Measurements from ENCODE around the gene TTLL8. TPM values are rescaled to one million over a fixed set of nuclear protein-coding genes. Genes with fewer than 3 reads are reported as not detected.

The TTLL8 gene
- total RNA-seq, 1 experiment from 2014 or later: not detected

DNA sequence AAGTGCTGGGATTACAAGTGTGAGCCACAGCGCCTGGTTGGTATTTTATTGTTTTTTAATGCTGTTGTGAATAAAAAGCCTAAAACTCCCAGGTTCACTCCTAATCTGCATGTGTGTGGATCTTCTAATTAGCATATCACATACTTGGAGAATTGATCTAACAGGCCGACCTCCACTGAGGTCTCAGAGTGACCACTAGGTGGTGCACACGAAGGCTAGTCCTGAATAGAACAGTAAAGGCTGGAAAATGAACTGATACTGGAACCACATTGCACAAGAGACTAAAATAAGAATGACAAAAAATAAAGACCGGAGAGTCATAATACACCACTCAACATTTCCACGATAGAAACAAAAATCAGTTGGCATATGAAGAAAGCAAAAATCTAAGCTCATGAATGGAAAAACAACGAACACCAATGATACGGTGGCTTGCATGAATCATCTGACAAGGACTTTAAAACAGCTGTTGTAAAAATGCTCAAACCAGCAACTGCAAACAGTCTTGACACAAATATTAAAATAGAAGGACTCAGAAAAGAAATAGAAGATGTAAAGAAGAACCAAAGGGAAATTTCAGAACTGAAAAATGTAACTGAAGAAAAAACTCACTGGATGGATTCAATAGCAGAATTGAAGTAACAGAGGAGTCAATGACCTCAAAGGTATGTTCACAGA lies 78.4 kb downstream of the TTLL8 start:
- no peak overlapping the region for H3K4me3 Mint-ChIP-seq
- peaks cover 8% of the 10 kb centered on the region for H3K9me3 Mint-ChIP-seq
- H3K36me3 Mint-ChIP-seq: peaks cover 7% of the 10 kb centered on the region
- no peak for TF ChIP-seq HMGA2 (CRISPR knock-in tag; IDR thresholded peaks at IDR 0.05)
- TF ChIP-seq, protein P1, sequence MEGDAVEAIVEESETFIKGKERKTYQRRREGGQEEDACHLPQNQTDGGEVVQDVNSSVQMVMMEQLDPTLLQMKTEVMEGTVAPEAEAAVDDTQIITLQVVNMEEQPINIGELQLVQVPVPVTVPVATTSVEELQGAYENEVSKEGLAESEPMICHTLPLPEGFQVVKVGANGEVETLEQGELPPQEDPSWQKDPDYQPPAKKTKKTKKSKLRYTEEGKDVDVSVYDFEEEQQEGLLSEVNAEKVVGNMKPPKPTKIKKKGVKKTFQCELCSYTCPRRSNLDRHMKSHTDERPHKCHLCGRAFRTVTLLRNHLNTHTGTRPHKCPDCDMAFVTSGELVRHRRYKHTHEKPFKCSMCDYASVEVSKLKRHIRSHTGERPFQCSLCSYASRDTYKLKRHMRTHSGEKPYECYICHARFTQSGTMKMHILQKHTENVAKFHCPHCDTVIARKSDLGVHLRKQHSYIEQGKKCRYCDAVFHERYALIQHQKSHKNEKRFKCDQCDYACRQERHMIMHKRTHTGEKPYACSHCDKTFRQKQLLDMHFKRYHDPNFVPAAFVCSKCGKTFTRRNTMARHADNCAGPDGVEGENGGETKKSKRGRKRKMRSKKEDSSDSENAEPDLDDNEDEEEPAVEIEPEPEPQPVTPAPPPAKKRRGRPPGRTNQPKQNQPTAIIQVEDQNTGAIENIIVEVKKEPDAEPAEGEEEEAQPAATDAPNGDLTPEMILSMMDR (IDR thresholded peaks at IDR 0.05): peak; percentile 39; the same call in 1 of the 2 replicates
- no peak overlapping the region for H3K27ac Mint-ChIP-seq
- peaks cover 3% of the 10 kb centered on the region; the same call in 1 of the 2 replicates for H3K4me1 Mint-ChIP-seq
- POLR2A ChIA-PET: no interaction called here
- CTCF ChIA-PET: interaction anchor here (0.7 to 6.8 kb wide), 6 partner anchors 11 to 77 kb away, joined by 3 to 62 read pairs (median 4); no protein-coding TSS in a partner anchor
- DNase-seq (ENCODE audit: low spot score): peak; percentile 53
- ATAC-seq: peak; percentile 82
- H3K27me3 Mint-ChIP-seq (ENCODE audit: low read depth): peaks cover 22% of the 10 kb centered on the region

DNA sequence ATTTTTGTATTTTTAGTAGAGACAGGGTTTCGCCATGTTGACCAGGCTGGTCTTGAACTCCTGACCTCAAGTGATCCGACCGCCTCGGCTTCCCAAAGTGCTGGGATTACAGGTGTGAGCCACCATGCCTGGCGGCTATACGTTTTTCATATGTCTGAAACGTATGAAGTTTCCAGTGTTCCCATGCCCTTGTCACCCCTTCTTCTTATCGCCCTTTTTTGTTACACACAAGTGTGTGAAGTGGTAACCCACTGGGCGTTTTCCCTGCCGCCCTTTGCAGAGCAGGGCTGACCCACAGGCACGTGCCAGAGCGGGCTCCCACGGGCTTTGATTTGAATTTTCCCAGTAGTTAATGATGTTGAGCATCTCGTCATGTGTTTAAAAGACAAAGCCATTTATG lies 80.5 kb downstream of the TTLL8 start:
- ATAC-seq: no peak
- no peak overlapping the region for H3K27ac Mint-ChIP-seq
- H3K27me3 Mint-ChIP-seq (ENCODE audit: low read depth): peaks cover 11% of the 10 kb centered on the region
- no peak for DNase-seq (ENCODE audit: low spot score)
- no peak overlapping the region for H3K4me3 Mint-ChIP-seq
- no peak for TF ChIP-seq NR2C2 (CRISPR knock-in tag; IDR thresholded peaks at IDR 0.05)
- TF ChIP-seq, protein P2, sequence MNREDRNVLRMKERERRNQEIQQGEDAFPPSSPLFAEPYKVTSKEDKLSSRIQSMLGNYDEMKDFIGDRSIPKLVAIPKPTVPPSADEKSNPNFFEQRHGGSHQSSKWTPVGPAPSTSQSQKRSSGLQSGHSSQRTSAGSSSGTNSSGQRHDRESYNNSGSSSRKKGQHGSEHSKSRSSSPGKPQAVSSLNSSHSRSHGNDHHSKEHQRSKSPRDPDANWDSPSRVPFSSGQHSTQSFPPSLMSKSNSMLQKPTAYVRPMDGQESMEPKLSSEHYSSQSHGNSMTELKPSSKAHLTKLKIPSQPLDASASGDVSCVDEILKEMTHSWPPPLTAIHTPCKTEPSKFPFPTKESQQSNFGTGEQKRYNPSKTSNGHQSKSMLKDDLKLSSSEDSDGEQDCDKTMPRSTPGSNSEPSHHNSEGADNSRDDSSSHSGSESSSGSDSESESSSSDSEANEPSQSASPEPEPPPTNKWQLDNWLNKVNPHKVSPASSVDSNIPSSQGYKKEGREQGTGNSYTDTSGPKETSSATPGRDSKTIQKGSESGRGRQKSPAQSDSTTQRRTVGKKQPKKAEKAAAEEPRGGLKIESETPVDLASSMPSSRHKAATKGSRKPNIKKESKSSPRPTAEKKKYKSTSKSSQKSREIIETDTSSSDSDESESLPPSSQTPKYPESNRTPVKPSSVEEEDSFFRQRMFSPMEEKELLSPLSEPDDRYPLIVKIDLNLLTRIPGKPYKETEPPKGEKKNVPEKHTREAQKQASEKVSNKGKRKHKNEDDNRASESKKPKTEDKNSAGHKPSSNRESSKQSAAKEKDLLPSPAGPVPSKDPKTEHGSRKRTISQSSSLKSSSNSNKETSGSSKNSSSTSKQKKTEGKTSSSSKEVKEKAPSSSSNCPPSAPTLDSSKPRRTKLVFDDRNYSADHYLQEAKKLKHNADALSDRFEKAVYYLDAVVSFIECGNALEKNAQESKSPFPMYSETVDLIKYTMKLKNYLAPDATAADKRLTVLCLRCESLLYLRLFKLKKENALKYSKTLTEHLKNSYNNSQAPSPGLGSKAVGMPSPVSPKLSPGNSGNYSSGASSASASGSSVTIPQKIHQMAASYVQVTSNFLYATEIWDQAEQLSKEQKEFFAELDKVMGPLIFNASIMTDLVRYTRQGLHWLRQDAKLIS (CRISPR knock-in tag; IDR thresholded peaks at IDR 0.05; ENCODE audit: borderline replicate concordance): no peak
- TF ChIP-seq, protein P3, sequence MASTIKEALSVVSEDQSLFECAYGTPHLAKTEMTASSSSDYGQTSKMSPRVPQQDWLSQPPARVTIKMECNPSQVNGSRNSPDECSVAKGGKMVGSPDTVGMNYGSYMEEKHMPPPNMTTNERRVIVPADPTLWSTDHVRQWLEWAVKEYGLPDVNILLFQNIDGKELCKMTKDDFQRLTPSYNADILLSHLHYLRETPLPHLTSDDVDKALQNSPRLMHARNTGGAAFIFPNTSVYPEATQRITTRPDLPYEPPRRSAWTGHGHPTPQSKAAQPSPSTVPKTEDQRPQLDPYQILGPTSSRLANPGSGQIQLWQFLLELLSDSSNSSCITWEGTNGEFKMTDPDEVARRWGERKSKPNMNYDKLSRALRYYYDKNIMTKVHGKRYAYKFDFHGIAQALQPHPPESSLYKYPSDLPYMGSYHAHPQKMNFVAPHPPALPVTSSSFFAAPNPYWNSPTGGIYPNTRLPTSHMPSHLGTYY (CRISPR knock-in tag; IDR thresholded peaks at IDR 0.05): no peak
- TF ChIP-seq, protein P4, sequence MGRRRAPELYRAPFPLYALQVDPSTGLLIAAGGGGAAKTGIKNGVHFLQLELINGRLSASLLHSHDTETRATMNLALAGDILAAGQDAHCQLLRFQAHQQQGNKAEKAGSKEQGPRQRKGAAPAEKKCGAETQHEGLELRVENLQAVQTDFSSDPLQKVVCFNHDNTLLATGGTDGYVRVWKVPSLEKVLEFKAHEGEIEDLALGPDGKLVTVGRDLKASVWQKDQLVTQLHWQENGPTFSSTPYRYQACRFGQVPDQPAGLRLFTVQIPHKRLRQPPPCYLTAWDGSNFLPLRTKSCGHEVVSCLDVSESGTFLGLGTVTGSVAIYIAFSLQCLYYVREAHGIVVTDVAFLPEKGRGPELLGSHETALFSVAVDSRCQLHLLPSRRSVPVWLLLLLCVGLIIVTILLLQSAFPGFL (CRISPR knock-in tag; IDR thresholded peaks at IDR 0.05; ENCODE audit: borderline replicate concordance): no peak
- no peaks in the 10 kb centered on the region for H3K4me1 Mint-ChIP-seq
- H3K36me3 Mint-ChIP-seq: peaks cover 7% of the 10 kb centered on the region
- ChIA-PET POLR2A (no interaction called here), CTCF (interaction anchor here (1.4 to 1.6 kb wide), 2 partner anchors 16 to 53 kb away, joined by 3 to 11 read pairs; no protein-coding TSS in a partner anchor)
- H3K9me3 Mint-ChIP-seq: peaks cover 8% of the 10 kb centered on the region

DNA sequence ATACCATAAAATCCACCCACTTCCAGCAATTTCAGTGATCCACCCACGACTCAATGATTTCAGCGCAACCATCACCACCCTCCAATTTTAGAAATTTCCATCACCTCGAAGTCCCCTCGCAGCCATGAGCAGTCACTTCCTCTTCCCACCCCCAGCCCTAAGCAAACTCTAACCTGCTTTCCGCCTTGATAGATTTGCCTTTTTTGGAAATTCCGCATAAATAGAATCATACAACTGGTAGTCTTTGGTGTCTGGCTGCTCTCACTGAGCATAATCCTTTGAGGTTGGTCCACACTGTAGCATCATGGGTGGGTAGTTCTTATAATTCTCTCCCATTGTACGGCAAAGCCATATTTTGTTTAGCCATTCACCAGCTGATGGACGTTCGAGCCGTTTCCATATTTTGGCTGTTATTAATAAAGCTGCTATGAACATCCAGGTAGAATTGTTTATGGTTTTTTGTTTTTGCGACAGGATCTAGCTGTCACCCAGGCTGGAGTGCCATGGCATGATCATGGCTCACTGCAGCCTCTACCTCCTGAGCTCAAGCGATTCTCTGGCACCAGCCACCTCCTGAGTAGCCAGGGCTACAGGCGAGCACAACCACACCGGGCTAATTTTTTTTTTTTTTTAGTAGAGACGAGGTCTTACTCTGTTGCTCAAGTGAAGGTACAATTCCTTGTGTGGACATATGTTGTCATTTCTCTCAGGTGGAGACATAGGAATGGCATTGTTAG lies 81.5 kb downstream of the TTLL8 start:
- H3K27ac Mint-ChIP-seq: no peak overlapping the region
- H3K36me3 Mint-ChIP-seq: peaks cover 7% of the 10 kb centered on the region
- ChIA-PET POLR2A (interaction anchor here (0.6 kb wide), 1 partner anchor 407 kb away, joined by 3 read pairs; no protein-coding TSS in a partner anchor), CTCF (interaction anchor here (1.4 to 1.6 kb wide), 2 partner anchors 17 to 53 kb away, joined by 3 to 11 read pairs; no protein-coding TSS in a partner anchor)
- TF ChIP-seq SMAD3 (CRISPR knock-in tag; IDR thresholded peaks at IDR 0.05; ENCODE audit: borderline replicate concordance): no peak
- TF ChIP-seq, protein P5, sequence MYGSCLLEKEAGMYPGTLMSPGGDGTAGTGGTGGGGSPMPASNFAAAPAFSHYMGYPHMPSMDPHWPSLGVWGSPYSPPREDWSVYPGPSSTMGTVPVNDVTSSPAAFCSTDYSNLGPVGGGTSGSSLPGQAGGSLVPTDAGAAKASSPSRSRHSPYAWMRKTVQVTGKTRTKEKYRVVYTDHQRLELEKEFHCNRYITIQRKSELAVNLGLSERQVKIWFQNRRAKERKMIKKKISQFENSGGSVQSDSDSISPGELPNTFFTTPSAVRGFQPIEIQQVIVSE (CRISPR knock-in tag; IDR thresholded peaks at IDR 0.05; ENCODE audit: borderline replicate concordance): no peak
- TF ChIP-seq NR2C2 (CRISPR knock-in tag; IDR thresholded peaks at IDR 0.05): no peak
- no peak for TF ChIP-seq FOXK1 (CRISPR knock-in tag; IDR thresholded peaks at IDR 0.05)
- TF ChIP-seq, protein P6, sequence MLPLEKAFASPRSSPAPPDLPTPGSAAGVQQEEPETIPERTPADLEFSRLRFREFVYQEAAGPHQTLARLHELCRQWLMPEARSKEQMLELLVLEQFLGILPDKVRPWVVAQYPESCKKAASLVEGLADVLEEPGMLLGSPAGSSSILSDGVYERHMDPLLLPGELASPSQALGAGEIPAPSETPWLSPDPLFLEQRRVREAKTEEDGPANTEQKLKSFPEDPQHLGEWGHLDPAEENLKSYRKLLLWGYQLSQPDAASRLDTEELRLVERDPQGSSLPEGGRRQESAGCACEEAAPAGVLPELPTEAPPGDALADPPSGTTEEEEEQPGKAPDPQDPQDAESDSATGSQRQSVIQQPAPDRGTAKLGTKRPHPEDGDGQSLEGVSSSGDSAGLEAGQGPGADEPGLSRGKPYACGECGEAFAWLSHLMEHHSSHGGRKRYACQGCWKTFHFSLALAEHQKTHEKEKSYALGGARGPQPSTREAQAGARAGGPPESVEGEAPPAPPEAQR (CRISPR knock-in tag; IDR thresholded peaks at IDR 0.05): no peak
- peaks cover 8% of the 10 kb centered on the region for H3K9me3 Mint-ChIP-seq
- no peak overlapping the region for H3K4me3 Mint-ChIP-seq
- no peak for DNase-seq (ENCODE audit: low spot score)
- H3K4me1 Mint-ChIP-seq: no peaks in the 10 kb centered on the region
- peaks cover 5% of the 10 kb centered on the region for H3K27me3 Mint-ChIP-seq (ENCODE audit: low read depth)
- no peak for ATAC-seq

Measured in WTC11 (cell line).